CD4-positive, alpha-beta T cell (primary cell): ENCODE measurements around the gene AFDN. TPM values are rescaled to one million over a fixed set of nuclear protein-coding genes. Genes with fewer than 3 reads are reported as not detected.

Experiments used
- ATAC-seq: fragments of 200-7000 bp; cut with Tn5 transposase; one replicate; pipeline ENCODE4 v1.10.0; 2022; ENCODE audit warnings: mild to moderate bottlenecking; ENCODE audit not compliant: poor library complexity
- CTCF ChIA-PET: fragments of 350-600 bp; sonication (Branson Sonifier 250); formaldehyde crosslinking; loops from one replicate; lab custom pipeline; 2021; ENCODE audit warnings: antibody characterized with exemption, inconsistent platforms; lab: Charles Lee
- POLR2A ChIA-PET: fragments of 350-600 bp; sonication (Branson Sonifier 250); formaldehyde crosslinking; loops from one replicate; lab custom pipeline; 2021; ENCODE audit warnings: antibody characterized with exemption, inconsistent platforms; lab: Charles Lee
- DNase-seq, 14 experiments: peaks; one replicate each; pipeline ENCODE4 v3.0.0-alpha.2; 2013 to 2020; ENCODE audit warnings: mixed read lengths in 2 of 14
- H3K27ac ChIP-seq, 2 donors: one replicate each; pipeline versions ENCODE4 v1.5.1 to v1.7.0; 2013; ENCODE audit warnings: low read length in 2 of 2, low read depth in 1 of 2, mild to moderate bottlenecking in 1 of 2
- H3K27me3 ChIP-seq, 2 experiments: 1 replicate in 1 of 2; 2 replicates in 1 of 2; pipeline versions ENCODE4 v1.6.1 to v1.7.0; 2013; ENCODE audit warnings: low read length in 2 of 2, control low read depth in 1 of 2, mild to moderate bottlenecking in 1 of 2, moderate library complexity in 1 of 2; ENCODE audit not compliant: insufficient read depth in 2 of 2, control insufficient read depth in 1 of 2
- H3K36me3 ChIP-seq: one replicate; pipeline ENCODE4 v1.6.1; 2013; ENCODE audit warnings: low read length, control low read depth; ENCODE audit not compliant: insufficient read depth
- H3K4me1 ChIP-seq: one replicate; pipeline ENCODE4 v1.6.1; 2013; ENCODE audit warnings: low read length, control low read depth; ENCODE audit not compliant: insufficient read depth
- H3K4me3 ChIP-seq: one replicate; pipeline ENCODE4 v1.5.1; 2013; ENCODE audit warnings: mild to moderate bottlenecking, low read length, moderate library complexity
- H3K9me3 ChIP-seq, 2 experiments: 1 replicate in 1 of 2; 2 replicates in 1 of 2; pipeline versions ENCODE4 v1.6.1 to v1.7.0; 2013; ENCODE audit warnings: low read length in 2 of 2, mild to moderate bottlenecking in 2 of 2, control low read depth in 1 of 2, moderate library complexity in 1 of 2; ENCODE audit not compliant: control insufficient read depth in 1 of 2, insufficient read depth in 1 of 2
- H3K27ac Mint-ChIP-seq: one replicate; pipeline ENCODE4 v1.8.0; 2020; ENCODE audit warnings: mixed read lengths
- H3K27me3 Mint-ChIP-seq: one replicate; pipeline ENCODE4 v1.8.0; 2021; ENCODE audit warnings: mixed read lengths
- H3K36me3 Mint-ChIP-seq: one replicate; pipeline ENCODE4 v1.8.0; 2021; ENCODE audit warnings: low read depth, mixed read lengths
- H3K4me1 Mint-ChIP-seq: one replicate; pipeline ENCODE4 v1.8.0; 2021; ENCODE audit warnings: low read depth, mixed read lengths
- H3K4me3 Mint-ChIP-seq: one replicate; pipeline ENCODE4 v1.8.0; 2020; ENCODE audit warnings: mild to moderate bottlenecking, mixed read lengths
- H3K9me3 Mint-ChIP-seq: one replicate; pipeline ENCODE4 v1.8.0; 2020; ENCODE audit warnings: mixed read lengths
- CTCF ChIP-seq: fragments of 200-600 bp; IDR thresholded peaks from one replicate; pipeline ENCODE4 v1.8.0; 2022; ENCODE audit warnings: antibody characterized with exemption, mild to moderate bottlenecking
- intact Hi-C, 2 experiments: fragments of 100-400 bp; cut with DNase I in 1 of 2; cut with micrococcal nuclease in 1 of 2; formaldehyde crosslinking; loops; one replicate each; pipeline versions ENCODE4 v1.15.1 to v1.9.0; 2023 to 2025; cut with DNase I, micrococcal nuclease
- total RNA-seq, 174 experiments: library from RNA in 2 of 174; stranded (reverse) in 2 of 174; gene quantifications; one replicate each; pipeline ENCODE4 v1.2.3 and lab custom pipeline; 2021 to 2026

The AFDN gene
- total RNA-seq, 2 experiments from 2014 or later, result 9.1 to 10.2 TPM

DNA sequence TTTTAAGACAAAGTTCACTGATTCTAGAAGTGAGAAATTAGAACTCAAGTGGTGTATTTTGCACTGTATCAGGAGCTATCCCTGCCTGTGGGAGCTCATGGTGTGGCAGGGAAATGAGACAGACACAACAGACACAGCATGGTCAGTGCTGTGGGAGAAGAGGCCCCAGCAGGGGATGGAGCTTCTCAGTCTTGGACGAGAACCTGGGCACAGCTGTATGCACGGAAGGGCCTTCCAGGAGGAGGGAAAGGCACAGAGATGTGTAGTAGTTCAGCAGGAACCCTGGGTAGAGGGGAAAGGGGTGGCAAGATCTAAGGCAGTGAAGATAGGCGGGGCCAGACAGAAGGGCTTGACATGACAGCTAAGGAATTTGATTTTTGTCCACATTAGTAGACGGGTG, 122.0 kb downstream of the AFDN start:
- DNase-seq (no peak), ATAC-seq (no peak)
- H3K27ac ChIP-seq, result no peak overlapping the region
- Mint-ChIP-seq H3K27me3 (no peaks in the 10 kb centered on the region), H3K4me1 (no peaks in the 10 kb centered on the region), H3K4me3 (no peak overlapping the region), H3K9me3 (no peaks in the 10 kb centered on the region), H3K27ac (no peak overlapping the region), H3K36me3 (no peaks in the 10 kb centered on the region)
- no peaks in the 10 kb centered on the region for H3K9me3 ChIP-seq
- H3K36me3 ChIP-seq, result peaks cover 4% of the 10 kb centered on the region
- H3K4me1 ChIP-seq, result no peaks in the 10 kb centered on the region
- ChIA-PET CTCF (no interaction called here), POLR2A (no interaction called here)
- no peak for TF ChIP-seq CTCF
- H3K4me3 ChIP-seq, result no peak overlapping the region
- H3K27me3 ChIP-seq, result no peaks in the 10 kb centered on the region
- intact Hi-C loops, result no loop called here

DNA sequence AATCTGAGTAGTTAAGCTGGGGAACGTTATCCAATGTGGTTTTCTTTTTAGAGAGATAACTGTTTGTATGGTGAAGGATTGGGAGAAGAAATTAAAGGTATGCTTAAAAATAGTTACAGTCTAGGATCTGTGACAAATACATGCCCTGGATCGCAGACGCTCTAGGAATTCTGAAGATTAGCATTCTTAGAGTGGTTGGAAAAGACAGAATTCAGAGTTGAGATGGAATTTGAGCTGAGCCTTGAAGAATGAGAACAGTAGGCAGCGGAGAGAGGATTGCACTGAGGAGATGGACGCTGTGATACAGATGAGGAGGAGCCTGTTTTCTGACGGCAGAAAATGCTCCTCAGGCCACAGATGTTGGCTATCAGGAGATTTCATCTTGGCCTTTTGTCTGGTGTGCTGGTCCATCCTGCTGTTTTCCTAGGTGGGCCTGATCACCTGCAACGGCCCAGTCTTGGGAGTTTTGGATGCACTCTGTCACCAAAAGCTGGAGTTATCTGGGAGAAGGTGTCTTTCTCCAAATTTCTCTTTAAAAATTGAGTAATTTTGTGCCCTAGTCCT, 122.5 kb downstream of the AFDN start:
- ChIA-PET CTCF (no interaction called here), POLR2A (no interaction called here)
- Histone ChIP-seq H3K27ac (no peak overlapping the region), H3K27me3 (no peaks in the 10 kb centered on the region), H3K4me1 (no peaks in the 10 kb centered on the region), H3K36me3 (peaks cover 4% of the 10 kb centered on the region), H3K4me3 (no peak overlapping the region), H3K9me3 (no peaks in the 10 kb centered on the region)
- intact Hi-C loops, result no loop called here
- H3K27ac Mint-ChIP-seq, result no peak overlapping the region
- DNase-seq (no peak), ATAC-seq (no peak)
- no peak overlapping the region for H3K4me3 Mint-ChIP-seq
- H3K27me3 Mint-ChIP-seq, result no peaks in the 10 kb centered on the region
- no peaks in the 10 kb centered on the region for H3K36me3 Mint-ChIP-seq
- no peaks in the 10 kb centered on the region for H3K9me3 Mint-ChIP-seq
- TF ChIP-seq CTCF, result no peak
- no peaks in the 10 kb centered on the region for H3K4me1 Mint-ChIP-seq

GRCh38 chr6:167951781-167952511, 125.2 kb downstream of the AFDN start:
- ChIA-PET CTCF (no interaction called here), POLR2A (no interaction called here)
- Histone ChIP-seq H3K27me3 (no peaks in the 10 kb centered on the region), H3K9me3 (no peaks in the 10 kb centered on the region), H3K36me3 (no peaks in the 10 kb centered on the region), H3K27ac (no peak overlapping the region), H3K4me1 (no peaks in the 10 kb centered on the region), H3K4me3 (no peak overlapping the region)
- ATAC-seq, result no peak
- Mint-ChIP-seq H3K4me1 (no peaks in the 10 kb centered on the region), H3K27ac (no peak overlapping the region), H3K4me3 (no peak overlapping the region), H3K27me3 (no peaks in the 10 kb centered on the region), H3K9me3 (no peaks in the 10 kb centered on the region), H3K36me3 (no peaks in the 10 kb centered on the region)
- intact Hi-C loops, result no loop called here
- no peak for TF ChIP-seq CTCF
- DNase-seq, result no peak
